CD4-positive, alpha-beta T cell treated with Interleukin-4 for 4 hours (primary cell): ENCODE measurements around the gene SNX30.

Source experiments
- DNase-seq: peaks from one replicate; pipeline ENCODE4 v3.0.0-alpha.2; 2020

SNX30 gene

GRCh38 chr9:112861638-112862555 lies 111.3 kb downstream of the SNX30 start:
- no peak for DNase-seq

GRCh38 chr9:112863214-112863613 lies 112.7 kb downstream of the SNX30 start:
- DNase-seq = no peak

GRCh38 chr9:112863746-112864145 lies 113.2 kb downstream of the SNX30 start:
- DNase-seq = no peak

GRCh38 chr9:112864403-112864802 lies 113.8 kb downstream of the SNX30 start:
- DNase-seq = no peak

- no peak for DNase-seq
Observed at GRCh38 chr9:112864982-112865381, 114.4 kb downstream of the SNX30 start.

- no peak for DNase-seq
Observed at GRCh38 chr9:112866662-112867274, 116.2 kb downstream of the SNX30 start.

GRCh38 chr9:112867275-112867991 lies 116.9 kb downstream of the SNX30 start:
- DNase-seq = no peak

GRCh38 chr9:112868461-112868860 lies 117.9 kb downstream of the SNX30 start:
- no peak for DNase-seq

- no peak for DNase-seq
Observed at GRCh38 chr9:112869041-112869529, 118.5 kb downstream of the SNX30 start.

- DNase-seq = no peak
Observed at GRCh38 chr9:112869917-112870316, 119.4 kb downstream of the SNX30 start.

- no peak for DNase-seq
Observed at GRCh38 chr9:112870556-112870955, 120.0 kb downstream of the SNX30 start.

GRCh38 chr9:112872019-112872418 lies 121.5 kb downstream of the SNX30 start:
- no peak for DNase-seq

- no peak for DNase-seq
Observed at GRCh38 chr9:112873773-112874405, 123.3 kb downstream of the SNX30 start.

- no peak for DNase-seq
Observed at GRCh38 chr9:112878752-112879151, 128.2 kb downstream of the SNX30 start.

- no peak for DNase-seq
Observed at GRCh38 chr9:112880650-112881049, 130.1 kb downstream of the SNX30 start.

- DNase-seq = no peak
Observed at GRCh38 chr9:112881331-112881730, 130.8 kb downstream of the SNX30 start.

GRCh38 chr9:112884101-112884500 lies 133.5 kb downstream of the SNX30 start:
- no peak for DNase-seq

GRCh38 chr9:112884721-112885120 lies 134.2 kb downstream of the SNX30 start:
- no peak for DNase-seq

GRCh38 chr9:112885324-112885723 lies 134.8 kb downstream of the SNX30 start:
- DNase-seq = no peak

- no peak for DNase-seq
Observed at GRCh38 chr9:112886351-112886750, 135.8 kb downstream of the SNX30 start.

GRCh38 chr9:112887381-112887780 lies 136.8 kb downstream of the SNX30 start:
- DNase-seq = no peak

- DNase-seq = no peak
Observed at GRCh38 chr9:112890106-112891081, 139.8 kb downstream of the SNX30 start, which contains the start of gene SLC46A2. TSS of gene SLC46A2 (minus strand) at chr9:112890876. CDS start at chr9:112890681, 195 bp downstream.
